Activated CD8-positive, alpha-beta T cell treated with anti-CD3 and anti-CD28 coated beads, Interleukin-2, amount 10 ng/mL, durations not matched to agents 7 days and 5 days (primary cell): Measurements from ENCODE around the gene TNRC18. TPM values are rescaled to one million over a fixed set of nuclear protein-coding genes. Genes with fewer than 3 reads are reported as not detected.
"Not testable (repeated sequence)": the region's sequence is repeated elsewhere in the genome, so short reads cannot be mapped to it uniquely, and the experiment has no call there.

Source experiments
- ATAC-seq: fragments of 150-1000 bp; cut with Tn5 transposase; one replicate; pipeline ENCODE4 v1.10.0; 2021; ENCODE audit warnings: moderate library complexity
- CTCF ChIA-PET: fragments of 350-600 bp; sonication (Branson Sonifier 250); formaldehyde crosslinking; loops from one replicate; lab custom pipeline; 2021; ENCODE audit warnings: antibody characterized with exemption; lab: Charles Lee
- POLR2A ChIA-PET: fragments of 350-600 bp; sonication (Branson Sonifier 250); formaldehyde crosslinking; loops from one replicate; lab custom pipeline; 2021; ENCODE audit warnings: antibody characterized with exemption; lab: Charles Lee
- DNase-seq: peaks from one replicate; pipeline ENCODE4 v3.0.0-alpha.2; 2020
- H3K27ac Mint-ChIP-seq: one replicate; pipeline ENCODE4 v1.8.0; 2021; ENCODE audit warnings: mild to moderate bottlenecking, mixed read lengths
- H3K27me3 Mint-ChIP-seq: one replicate; pipeline ENCODE4 v1.8.0; 2021; ENCODE audit warnings: low read depth, mixed read lengths
- H3K36me3 Mint-ChIP-seq: one replicate; pipeline ENCODE4 v1.8.0; 2021; ENCODE audit warnings: low read depth, mixed read lengths
- H3K4me1 Mint-ChIP-seq: one replicate; pipeline ENCODE4 v1.8.0; 2021; ENCODE audit warnings: low read depth, mixed read lengths
- H3K4me3 Mint-ChIP-seq: one replicate; pipeline ENCODE4 v1.8.0; 2021; ENCODE audit warnings: mild to moderate bottlenecking, mixed read lengths
- H3K9me3 Mint-ChIP-seq: one replicate; pipeline ENCODE4 v1.8.0; 2022; ENCODE audit warnings: mixed read lengths; ENCODE audit not compliant: insufficient read depth
- total RNA-seq, 2 experiments: library from RNA; stranded (reverse); gene quantifications; one replicate each; pipeline ENCODE4 v1.2.3, GENCODE V29; 2021

TNRC18 gene
- total RNA-seq, 2 experiments from 2014 or later = 46.1 to 52.1 TPM

DNA sequence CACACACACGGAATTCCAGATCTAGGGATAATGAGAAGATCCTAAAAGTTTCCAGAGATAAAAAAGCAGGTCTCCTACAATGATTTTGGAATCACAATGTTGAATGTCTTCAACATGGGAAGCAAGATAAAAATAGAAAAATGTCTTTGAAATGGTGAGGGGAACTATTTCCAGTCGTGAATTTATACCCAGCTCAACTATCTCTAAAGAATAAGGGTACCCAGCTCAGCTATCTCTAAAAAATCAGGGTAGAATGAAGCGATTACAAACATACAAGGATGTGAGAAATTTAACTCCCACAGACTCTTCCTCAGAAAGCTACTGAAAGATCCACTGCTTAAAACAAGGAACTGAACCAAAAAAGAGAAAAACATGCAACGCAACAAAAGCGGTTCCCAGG, 105.0 kb downstream of the TNRC18 start:
- POLR2A ChIA-PET, H3K27me3 Mint-ChIP-seq, DNase-seq, H3K4me1 Mint-ChIP-seq, H3K27ac Mint-ChIP-seq, ATAC-seq, H3K4me3 Mint-ChIP-seq: not testable (repeated sequence)
- Mint-ChIP-seq H3K9me3 (peaks cover 16% of the 10 kb centered on the region), H3K36me3 (peaks cover 56% of the 10 kb centered on the region)
- CTCF ChIA-PET = interaction anchor here (1.1 kb wide), 1 partner anchor 13 kb away, joined by 3 read pairs; no protein-coding TSS in a partner anchor

DNA sequence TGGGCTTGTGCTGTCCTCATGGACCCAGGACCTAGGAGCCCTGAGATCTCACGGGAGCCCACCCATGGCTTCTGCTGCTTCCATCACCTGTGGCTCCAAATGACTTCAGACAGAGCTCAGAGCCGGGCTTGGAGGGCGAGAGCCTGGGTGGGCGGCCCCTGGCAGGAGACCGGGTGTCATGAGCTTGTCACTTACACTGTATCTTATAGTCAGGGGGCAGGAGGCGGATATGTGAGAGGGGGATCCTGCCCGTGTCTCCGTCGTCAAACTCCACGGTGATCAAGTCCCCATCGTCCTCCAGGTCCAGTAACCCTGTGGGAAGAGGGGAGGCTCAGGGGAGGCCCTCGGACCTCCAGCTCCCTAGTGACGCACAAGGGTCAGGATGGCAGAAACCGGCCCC, 107.9 kb downstream of the TNRC18 start:
- Mint-ChIP-seq H3K36me3 (peaks cover 51% of the 10 kb centered on the region), H3K4me3 (no peak overlapping the region), H3K27ac (no peak overlapping the region), H3K9me3 (peaks cover 16% of the 10 kb centered on the region), H3K27me3 (no peaks in the 10 kb centered on the region), H3K4me1 (no peaks in the 10 kb centered on the region)
- ATAC-seq = no peak
- CTCF ChIA-PET = interaction anchor here (1.1 kb wide), 1 partner anchor 76 kb away, joined by 4 read pairs; no protein-coding TSS in a partner anchor
- DNase-seq = no peak
- POLR2A ChIA-PET = interaction anchor here (1.2 kb wide), 1 partner anchor 15 kb away, joined by 3 read pairs; no protein-coding TSS in a partner anchor

DNA sequence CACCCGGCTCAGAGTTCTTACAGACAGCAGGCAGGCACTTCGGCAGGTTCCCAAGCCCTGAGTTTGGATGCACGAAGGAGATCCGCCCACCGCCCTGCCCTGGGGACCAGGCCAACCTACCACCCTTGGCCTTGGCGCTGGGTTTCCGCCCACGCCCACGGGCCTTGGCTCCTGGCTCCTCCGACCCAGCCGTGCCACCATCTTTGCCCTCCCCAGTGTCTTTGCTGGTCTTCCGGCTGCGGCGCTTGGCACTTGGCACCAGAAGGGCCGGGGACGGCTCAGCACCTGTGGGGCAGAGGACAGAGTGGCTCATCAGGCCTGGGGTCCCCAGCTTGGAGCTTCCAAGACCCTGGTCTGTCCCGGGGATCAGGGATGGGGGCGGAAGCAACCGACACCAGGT, 108.8 kb downstream of the TNRC18 start:
- Mint-ChIP-seq H3K4me1 (no peaks in the 10 kb centered on the region), H3K9me3 (peaks cover 16% of the 10 kb centered on the region), H3K27ac (no peak overlapping the region), H3K27me3 (no peaks in the 10 kb centered on the region), H3K4me3 (no peak overlapping the region), H3K36me3 (peaks cover 45% of the 10 kb centered on the region)
- ATAC-seq (no peak), DNase-seq (no peak)
- ChIA-PET CTCF (interaction anchor here (1.1 kb wide), 1 partner anchor 75 kb away, joined by 4 read pairs; no protein-coding TSS in a partner anchor), POLR2A (interaction anchor here (1.2 kb wide), 1 partner anchor 15 kb away, joined by 3 read pairs; no protein-coding TSS in a partner anchor)

DNA sequence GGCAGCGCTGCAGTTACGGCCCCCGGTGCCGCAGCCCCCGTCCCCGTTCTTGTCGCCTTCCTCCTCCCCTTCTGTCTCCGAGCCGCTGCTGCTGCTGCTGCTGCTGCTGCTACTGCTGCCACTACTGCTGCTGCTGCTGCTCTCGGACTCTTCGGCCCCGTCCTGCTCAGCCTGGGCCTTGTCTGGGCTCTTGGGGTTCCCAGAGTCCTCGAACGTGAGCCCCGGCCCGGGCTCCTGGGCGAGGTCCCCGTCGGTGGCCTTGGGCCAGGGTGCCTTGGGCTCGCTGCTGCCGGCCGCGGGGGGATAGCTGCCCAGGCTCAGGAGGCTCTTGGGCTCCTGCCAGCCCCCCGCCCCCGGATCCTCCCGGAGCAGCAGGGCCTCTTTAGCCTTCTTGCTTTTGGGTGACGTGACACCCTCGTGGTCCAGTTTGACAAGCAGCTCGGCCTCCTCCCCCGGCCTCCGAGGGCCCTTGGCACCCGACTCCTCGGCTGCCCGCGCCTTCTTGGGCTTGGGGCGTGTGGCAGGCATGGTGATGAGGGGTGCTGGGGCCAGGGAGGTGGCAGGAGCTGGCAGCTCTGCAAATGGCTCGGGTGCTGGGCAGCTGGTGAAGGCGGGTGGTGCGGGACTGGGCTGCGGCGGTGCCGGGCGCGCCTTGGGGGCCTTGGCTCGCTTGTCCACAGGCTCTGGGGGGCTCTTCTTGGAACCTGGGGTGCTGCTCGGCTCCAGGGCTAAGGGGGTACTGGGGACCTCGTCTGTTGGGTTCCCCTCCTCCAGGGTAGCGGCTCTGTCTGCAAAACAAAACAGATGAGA, 110.4 kb downstream of the TNRC18 start:
- POLR2A ChIA-PET, H3K9me3 Mint-ChIP-seq, H3K4me3 Mint-ChIP-seq, ATAC-seq, H3K27ac Mint-ChIP-seq, H3K27me3 Mint-ChIP-seq, DNase-seq, H3K4me1 Mint-ChIP-seq: not testable (repeated sequence)
- CTCF ChIA-PET = interaction anchor here (0.7 kb wide), 1 partner anchor 16 kb away, joined by 3 read pairs; no protein-coding TSS in a partner anchor
- H3K36me3 Mint-ChIP-seq = peaks cover 33% of the 10 kb centered on the region

DNA sequence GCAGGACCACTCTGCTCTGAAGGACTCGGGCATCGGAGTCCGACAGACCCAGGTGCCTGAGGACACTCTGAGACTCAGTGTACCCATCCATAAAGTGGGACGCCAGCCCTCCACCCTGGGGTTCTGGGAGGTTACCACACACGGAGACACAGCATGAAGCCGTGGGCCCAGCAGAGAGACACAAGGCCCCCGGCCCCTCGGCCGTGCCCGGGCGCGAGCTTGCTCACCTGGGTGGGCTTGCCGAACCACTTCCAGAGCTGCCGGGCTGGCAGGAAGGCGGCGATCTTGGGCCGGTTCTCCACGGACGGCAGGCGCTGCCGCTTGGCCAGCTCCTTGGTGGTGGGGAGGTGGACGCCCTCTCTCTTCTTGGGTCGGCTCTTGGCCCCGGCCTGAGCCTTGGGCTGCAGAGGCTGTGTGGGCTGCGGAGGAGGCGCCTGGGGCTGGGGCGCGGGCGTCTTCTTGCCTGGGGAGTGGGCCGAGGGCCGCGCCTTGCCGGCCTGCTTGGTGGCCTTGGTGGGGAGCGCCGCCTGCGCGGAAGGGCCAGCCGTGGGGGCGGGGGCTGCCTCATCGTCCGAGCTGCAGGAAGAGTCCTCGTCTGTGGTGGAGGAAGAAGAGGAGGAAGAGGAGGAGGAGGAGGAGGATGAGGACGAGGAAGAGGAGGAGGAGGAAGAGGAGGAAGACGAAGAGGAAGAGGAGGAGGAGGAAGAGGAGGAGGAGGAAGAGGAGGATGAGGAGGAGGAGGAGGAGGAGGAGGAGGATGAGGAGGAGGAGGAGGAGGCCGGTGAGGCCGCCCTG, 111.2 kb downstream of the TNRC18 start:
- ATAC-seq, CTCF ChIA-PET: not testable (repeated sequence)

DNA sequence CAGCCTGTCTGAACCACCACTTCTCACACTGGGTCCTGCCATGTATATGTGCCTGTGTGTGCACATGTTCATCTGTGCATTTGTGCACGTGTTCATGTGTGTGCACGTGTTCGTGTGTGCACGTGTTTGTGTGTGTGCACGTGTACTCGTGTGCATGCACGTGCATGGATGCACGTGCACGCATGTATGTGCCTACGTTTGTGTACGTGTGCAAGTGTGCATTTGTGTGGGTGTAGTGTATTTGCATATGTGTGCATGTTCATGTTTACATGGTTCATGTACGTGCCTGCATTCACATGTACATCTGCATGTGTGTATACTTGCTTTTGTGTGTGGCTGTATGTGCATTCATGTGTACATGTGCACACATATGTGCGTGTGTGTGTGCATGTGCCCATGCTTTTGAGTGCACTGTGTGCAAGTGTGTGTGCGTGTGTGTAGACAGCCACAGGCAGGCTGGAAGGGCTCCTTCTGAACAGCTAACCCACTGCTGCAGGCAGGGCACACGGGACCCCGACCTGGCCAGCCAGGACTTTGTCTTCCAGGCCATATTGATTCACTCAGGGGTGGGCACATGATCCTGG, 112.7 kb downstream of the TNRC18 start:
- no peak for ATAC-seq
- CTCF ChIA-PET = no interaction called here

More for the DNA sequence above, 111.2 kb downstream of the TNRC18 start:
- DNase-seq, H3K27me3 Mint-ChIP-seq, H3K9me3 Mint-ChIP-seq, H3K4me3 Mint-ChIP-seq, POLR2A ChIA-PET, H3K4me1 Mint-ChIP-seq, H3K27ac Mint-ChIP-seq: not testable (repeated sequence)
- peaks cover 30% of the 10 kb centered on the region for H3K36me3 Mint-ChIP-seq

DNA sequence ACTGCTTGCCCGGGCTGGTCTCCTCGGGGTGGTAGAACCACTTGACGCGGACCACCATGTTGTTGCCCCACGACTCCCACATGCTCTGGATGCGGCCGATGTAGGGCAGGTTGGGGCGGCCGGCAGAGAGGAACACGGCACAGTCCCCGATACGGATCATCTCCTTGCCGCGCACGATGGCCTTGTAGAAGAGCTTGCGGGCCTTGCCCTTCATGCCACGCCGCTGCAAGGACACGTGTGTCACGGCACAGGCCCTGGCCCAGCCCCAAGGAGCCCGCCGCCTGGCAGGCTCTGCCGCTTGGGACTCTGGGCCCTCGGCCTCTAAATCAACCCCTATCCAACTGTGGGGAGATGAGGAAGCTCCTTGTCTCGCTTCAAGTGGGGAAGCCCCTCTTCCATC, 114.5 kb downstream of the TNRC18 start:
- POLR2A ChIA-PET = no interaction called here
- H3K27me3 Mint-ChIP-seq = no peaks in the 10 kb centered on the region
- H3K27ac Mint-ChIP-seq = no peak overlapping the region
- no peaks in the 10 kb centered on the region for H3K4me1 Mint-ChIP-seq
- CTCF ChIA-PET = no interaction called here
- H3K9me3 Mint-ChIP-seq = no peaks in the 10 kb centered on the region
- no peak for DNase-seq
- H3K36me3 Mint-ChIP-seq = peaks cover 17% of the 10 kb centered on the region
- H3K4me3 Mint-ChIP-seq = no peak overlapping the region
- no peak for ATAC-seq

More for the DNA sequence above, 112.7 kb downstream of the TNRC18 start:
- no peak for DNase-seq
- POLR2A ChIA-PET = no interaction called here
- H3K4me3 Mint-ChIP-seq = no peak overlapping the region
- no peak overlapping the region for H3K27ac Mint-ChIP-seq
- H3K27me3 Mint-ChIP-seq = no peaks in the 10 kb centered on the region
- no peaks in the 10 kb centered on the region for H3K9me3 Mint-ChIP-seq
- H3K36me3 Mint-ChIP-seq = peaks cover 23% of the 10 kb centered on the region
- no peaks in the 10 kb centered on the region for H3K4me1 Mint-ChIP-seq

DNA sequence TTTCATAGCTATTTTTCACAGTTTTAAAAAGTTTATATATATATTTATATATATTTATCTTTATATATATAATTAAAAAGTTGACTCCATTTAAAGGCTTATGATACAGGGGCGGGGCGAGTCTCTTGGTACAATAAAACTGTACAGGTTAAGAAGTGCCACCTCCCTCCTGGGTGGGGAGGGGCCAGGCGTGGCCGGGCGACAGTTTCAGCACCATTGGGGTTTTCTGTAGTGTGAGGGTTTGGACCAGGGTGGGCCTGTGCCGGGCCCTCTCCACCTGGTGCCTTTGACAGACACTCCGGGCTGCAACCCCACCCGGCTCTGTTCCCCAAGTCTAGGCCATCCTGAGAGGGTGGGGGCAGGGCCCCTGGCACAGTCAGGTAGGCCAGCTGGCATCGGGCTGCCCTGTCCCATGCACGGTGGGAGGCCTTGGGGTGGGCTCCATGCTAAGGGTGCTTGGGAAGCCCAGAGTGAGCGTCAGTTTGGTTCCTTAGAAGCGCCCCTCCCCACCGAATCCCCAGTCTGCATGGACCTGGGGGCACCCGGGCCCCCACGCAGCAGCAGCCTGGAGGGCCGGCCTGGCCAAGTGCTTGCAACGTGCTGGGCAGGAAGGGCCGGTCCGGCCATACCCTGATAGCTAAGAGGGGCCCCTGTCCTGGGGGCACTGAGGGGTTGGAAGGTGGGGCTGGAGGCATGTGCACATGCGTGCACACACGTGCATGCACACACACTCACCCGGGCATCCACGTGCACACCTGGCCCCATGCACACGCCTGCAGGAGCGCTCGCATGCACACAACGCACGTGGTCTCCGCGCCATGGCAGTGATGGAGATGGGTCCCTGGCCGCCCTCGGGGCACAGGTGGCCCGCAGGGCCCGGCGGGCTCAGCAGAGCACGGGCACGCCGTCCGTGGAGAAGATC, 116.2 kb downstream of the TNRC18 start:
- H3K9me3 Mint-ChIP-seq, DNase-seq, H3K4me1 Mint-ChIP-seq, POLR2A ChIA-PET, CTCF ChIA-PET, H3K27ac Mint-ChIP-seq, H3K27me3 Mint-ChIP-seq, H3K4me3 Mint-ChIP-seq, ATAC-seq: not testable (repeated sequence)
- H3K36me3 Mint-ChIP-seq = peaks cover 14% of the 10 kb centered on the region

DNA sequence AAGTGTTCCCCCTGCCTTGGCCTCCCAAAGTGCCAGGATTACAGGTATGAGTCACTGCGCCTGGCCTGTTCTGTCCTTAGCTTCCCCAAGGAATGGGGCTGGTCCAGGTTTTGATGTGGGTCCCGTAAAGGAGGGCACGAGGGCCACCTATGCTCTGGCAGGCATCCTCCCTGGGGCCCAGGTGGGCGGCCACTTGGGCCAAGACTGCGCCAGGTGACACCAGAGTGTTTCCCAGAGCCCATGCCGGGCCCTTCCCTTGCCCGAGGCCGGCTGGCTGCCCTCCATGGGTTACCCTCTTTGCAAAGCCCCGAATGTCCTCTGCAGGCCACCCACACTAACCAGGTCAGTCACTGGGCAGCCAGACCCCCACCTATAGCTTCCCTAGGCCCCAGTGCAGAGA, 118.6 kb downstream of the TNRC18 start:
- CTCF ChIA-PET, H3K4me3 Mint-ChIP-seq, H3K4me1 Mint-ChIP-seq, H3K27ac Mint-ChIP-seq, DNase-seq, POLR2A ChIA-PET, ATAC-seq, H3K27me3 Mint-ChIP-seq, H3K36me3 Mint-ChIP-seq, H3K9me3 Mint-ChIP-seq: not testable (repeated sequence)

DNA sequence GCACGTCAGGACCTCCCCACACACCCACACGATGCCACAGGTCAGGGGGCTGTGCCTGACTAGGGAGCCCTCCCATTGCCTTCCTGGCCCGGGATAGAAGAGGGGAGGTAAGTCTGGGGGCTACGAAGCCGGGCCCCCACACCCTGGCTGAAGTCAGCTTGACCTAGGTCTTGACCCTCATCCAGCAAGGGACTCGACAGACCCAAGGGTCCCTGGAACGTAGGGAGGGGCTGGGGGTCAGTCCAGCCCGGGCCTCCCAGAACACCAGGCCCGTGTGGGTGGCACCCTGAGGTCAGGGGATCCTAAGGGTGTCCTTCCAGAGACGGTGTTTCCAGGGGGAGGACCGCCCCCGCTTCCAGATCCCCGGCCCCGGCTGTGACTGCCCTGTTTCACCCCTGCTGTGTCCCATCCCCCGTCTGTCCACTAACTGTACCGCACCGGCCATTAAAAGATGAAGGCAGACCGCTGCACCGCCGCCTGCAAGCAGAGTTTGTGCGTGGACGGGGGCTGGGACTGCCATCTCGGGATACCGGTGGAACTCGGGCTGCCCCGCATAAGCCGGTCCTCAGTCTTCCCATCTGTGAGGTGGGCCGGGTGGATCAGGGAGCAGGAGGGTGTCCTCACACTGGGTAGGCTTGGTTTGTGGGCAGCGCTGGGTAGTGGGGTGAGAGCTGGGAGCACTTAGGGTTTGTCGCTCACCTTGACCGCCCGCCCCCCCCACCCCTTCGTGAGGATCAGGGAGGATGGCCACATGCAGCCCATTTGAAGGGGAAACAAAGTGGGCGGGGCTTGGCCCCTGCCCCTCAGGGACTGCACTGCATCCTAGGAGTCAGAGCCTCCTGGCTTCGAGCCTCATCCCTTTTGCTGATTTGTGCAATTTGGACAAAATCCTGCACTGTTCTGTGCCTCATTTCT, 119.8 kb downstream of the TNRC18 start:
- CTCF ChIA-PET = no interaction called here
- no peak overlapping the region for H3K4me3 Mint-ChIP-seq
- H3K27me3 Mint-ChIP-seq = no peaks in the 10 kb centered on the region
- no peak overlapping the region for H3K27ac Mint-ChIP-seq
- DNase-seq (no peak), ATAC-seq (no peak)
- H3K4me1 Mint-ChIP-seq = no peaks in the 10 kb centered on the region
- H3K9me3 Mint-ChIP-seq = no peaks in the 10 kb centered on the region
- POLR2A ChIA-PET = no interaction called here
- H3K36me3 Mint-ChIP-seq = peaks cover 4% of the 10 kb centered on the region
